ENCODE data around the gene JUP. TPM values are rescaled to one million over a fixed set of nuclear protein-coding genes. Genes with fewer than 3 reads are reported as not detected.

Gene JUP
- total and polyA plus RNA-seq, 9 donors = 7.0 to 153 (median 52.6) TPM

GRCh38 chr17:41750862-41751261 lies 35.6 kb downstream of the JUP start:
- H3K4me1 ChIP-seq (ENCODE audit: insufficient read depth) = no peaks in the 10 kb centered on the region
- H3K4me3 ChIP-seq = no peak overlapping the region
- WGBS, 3 donors = 83 to 88% (median 87%) methylated on average over 4 of the region's 4 CpGs
- intact Hi-C loops (cut with DNase I) = no loop called here
- no peaks in the 10 kb centered on the region for H3K36me3 ChIP-seq
- H3K27me3 ChIP-seq = no peaks in the 10 kb centered on the region
- no peak overlapping the region for H3K27ac ChIP-seq
- no peak for DNase-seq
- H3K9me3 ChIP-seq = no peaks in the 10 kb centered on the region
- no peak for TF ChIP-seq POLR2A (IDR thresholded peaks at IDR 0.05)
- no peak for TF ChIP-seq CTCF (IDR thresholded peaks at IDR 0.05)
- no peak for TF ChIP-seq EP300 (IDR thresholded peaks at IDR 0.05)

- intact Hi-C loops (cut with DNase I) = no loop called here
- no peak overlapping the region for H3K4me3 ChIP-seq
- 89 to 92% (median 91%) methylated on average over 6 of the region's 6 CpGs for WGBS, 3 donors
- H3K9me3 ChIP-seq = no peaks in the 10 kb centered on the region
- TF ChIP-seq EP300 (IDR thresholded peaks at IDR 0.05) (no peak), POLR2A (IDR thresholded peaks at IDR 0.05) (no peak), CTCF (IDR thresholded peaks at IDR 0.05) (no peak)
- no peak for DNase-seq
- H3K27ac ChIP-seq = no peak overlapping the region
- H3K4me1 ChIP-seq (ENCODE audit: insufficient read depth) = no peaks in the 10 kb centered on the region
- no peaks in the 10 kb centered on the region for H3K36me3 ChIP-seq
- no peaks in the 10 kb centered on the region for H3K27me3 ChIP-seq
Measured at GRCh38 chr17:41748275-41748674, 38.2 kb downstream of the JUP start.

- Histone ChIP-seq H3K4me3 (no peak overlapping the region), H3K36me3 (no peaks in the 10 kb centered on the region), H3K4me1 (ENCODE audit: insufficient read depth) (no peaks in the 10 kb centered on the region), H3K9me3 (no peaks in the 10 kb centered on the region), H3K27ac (no peak overlapping the region), H3K27me3 (no peaks in the 10 kb centered on the region)
- 77 to 84% (median 81%) methylated on average over 9 of the region's 9 CpGs for WGBS, 3 donors
- TF ChIP-seq CTCF (IDR thresholded peaks at IDR 0.05) (no peak), POLR2A (IDR thresholded peaks at IDR 0.05) (no peak), EP300 (IDR thresholded peaks at IDR 0.05) (no peak)
- intact Hi-C loops (cut with DNase I) = no loop called here
- DNase-seq = no peak
Measured at GRCh38 chr17:41741709-41742108, 44.8 kb downstream of the JUP start.

GRCh38 chr17:41740506-41740905 lies 46.0 kb downstream of the JUP start:
- H3K27ac ChIP-seq = no peak overlapping the region
- no peaks in the 10 kb centered on the region for H3K27me3 ChIP-seq
- intact Hi-C loops (cut with DNase I) = no loop called here
- H3K9me3 ChIP-seq = no peaks in the 10 kb centered on the region
- no peak for DNase-seq
- H3K36me3 ChIP-seq = no peaks in the 10 kb centered on the region
- H3K4me1 ChIP-seq (ENCODE audit: insufficient read depth) = no peaks in the 10 kb centered on the region
- no peak overlapping the region for H3K4me3 ChIP-seq
- TF ChIP-seq POLR2A (IDR thresholded peaks at IDR 0.05) (no peak), EP300 (IDR thresholded peaks at IDR 0.05) (no peak), CTCF (IDR thresholded peaks at IDR 0.05) (no peak)
- WGBS, 3 donors = 91 to 94% (median 91%) methylated on average over 5 of the region's 5 CpGs
